ENCODE data around the gene NKIRAS1.
"Not testable (repeated sequence)": the region's sequence is repeated elsewhere in the genome, so short reads cannot be mapped to it uniquely, and the experiment has no call there.

NKIRAS1 gene

DNA sequence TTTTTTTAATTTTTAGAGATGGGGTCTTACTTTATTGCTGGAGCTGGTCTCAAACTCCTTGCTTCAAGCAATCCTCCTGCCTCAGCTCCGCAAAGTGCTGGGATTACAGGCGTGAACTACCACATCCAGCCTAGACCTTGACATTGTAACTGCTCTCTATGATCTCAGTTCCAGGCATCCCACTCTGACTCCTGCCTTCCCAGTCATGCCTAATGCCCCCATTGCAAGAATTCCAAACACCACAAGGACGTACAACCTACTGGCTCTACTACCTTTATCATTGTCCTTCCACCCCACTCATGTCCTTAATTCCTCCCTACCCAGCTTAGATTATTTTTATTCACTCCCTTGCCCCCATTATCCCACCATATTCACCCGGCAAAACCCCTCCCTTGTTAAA lies 21.6 kb downstream of the NKIRAS1 start:
- no peak for DNase-seq

DNA sequence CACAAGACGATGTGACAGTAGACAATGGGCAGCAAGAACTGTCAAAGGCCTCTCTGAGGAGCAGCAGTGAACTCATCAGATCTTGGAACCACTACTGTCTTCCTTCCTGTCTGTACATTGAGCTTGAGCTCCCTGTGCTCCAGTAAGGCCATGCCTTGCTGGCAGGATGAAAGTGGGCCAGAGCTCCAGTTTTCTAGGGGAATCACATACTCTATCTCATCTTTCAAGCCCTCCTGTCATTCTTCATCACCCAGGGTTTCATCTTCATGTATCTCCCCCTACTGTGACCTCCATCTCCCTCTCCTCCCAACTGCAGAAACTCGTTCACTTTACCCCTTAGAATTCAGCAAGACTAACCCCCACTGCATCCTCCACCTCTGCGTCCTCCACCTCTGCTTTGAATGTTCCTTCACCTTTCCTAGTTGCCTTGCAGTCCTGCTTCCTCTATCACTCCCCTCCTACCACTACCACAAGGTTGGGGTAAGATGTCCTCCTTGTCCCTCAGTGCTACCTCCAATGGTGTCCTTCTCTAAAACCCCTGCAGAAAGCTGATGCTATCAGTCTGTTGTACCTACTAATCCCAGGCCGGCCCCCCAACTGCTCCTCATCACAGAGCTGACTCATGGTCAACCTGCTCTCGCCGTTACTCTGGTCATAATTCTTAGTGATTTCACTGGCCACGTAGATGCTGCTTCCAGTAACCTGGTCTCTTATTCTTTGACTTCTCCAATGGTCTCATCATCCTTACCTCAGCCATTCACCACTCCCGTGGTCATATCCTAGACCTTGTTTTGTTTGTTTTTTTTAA lies 22.3 kb downstream of the NKIRAS1 start:
- DNase-seq: no peak

DNA sequence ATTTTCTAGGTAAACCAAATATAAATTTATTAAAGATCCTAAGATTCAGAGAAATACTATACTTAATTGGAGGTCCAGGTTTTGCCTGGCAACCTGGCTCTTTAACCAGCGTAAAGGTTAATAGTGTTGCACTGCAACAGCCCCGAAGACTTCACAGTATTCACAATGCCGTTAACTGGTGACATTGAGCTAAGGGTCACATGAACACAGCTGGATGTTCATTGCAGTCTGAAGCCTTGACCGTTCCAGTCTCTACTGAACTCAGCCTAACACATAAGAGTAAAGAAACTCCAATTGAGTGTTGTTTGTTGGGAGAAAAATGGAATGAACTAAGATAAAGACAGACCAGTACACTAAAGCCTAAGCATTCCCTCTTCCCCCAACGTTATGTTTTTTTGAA lies 26.8 kb downstream of the NKIRAS1 start:
- no peak for DNase-seq

DNA sequence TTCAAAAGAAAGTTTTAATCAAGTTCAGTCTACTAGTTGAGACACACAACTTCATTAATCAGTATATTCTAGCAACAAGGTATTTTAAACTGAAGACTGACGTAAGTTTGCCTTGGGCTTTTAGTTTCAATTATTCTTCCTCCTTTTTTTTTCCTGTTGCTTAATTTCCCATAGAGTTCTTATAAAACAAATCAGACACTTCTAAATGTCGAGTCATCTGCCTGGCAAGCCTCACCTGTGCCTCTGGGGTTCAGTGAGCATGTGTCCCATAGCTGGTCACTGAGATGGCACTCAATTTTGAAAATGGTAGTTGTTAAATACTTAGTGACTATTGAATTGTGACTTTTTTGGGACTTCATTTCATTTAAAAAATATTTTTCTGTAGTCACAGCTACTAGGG lies 27.4 kb downstream of the NKIRAS1 start:
- no peak for DNase-seq

DNA sequence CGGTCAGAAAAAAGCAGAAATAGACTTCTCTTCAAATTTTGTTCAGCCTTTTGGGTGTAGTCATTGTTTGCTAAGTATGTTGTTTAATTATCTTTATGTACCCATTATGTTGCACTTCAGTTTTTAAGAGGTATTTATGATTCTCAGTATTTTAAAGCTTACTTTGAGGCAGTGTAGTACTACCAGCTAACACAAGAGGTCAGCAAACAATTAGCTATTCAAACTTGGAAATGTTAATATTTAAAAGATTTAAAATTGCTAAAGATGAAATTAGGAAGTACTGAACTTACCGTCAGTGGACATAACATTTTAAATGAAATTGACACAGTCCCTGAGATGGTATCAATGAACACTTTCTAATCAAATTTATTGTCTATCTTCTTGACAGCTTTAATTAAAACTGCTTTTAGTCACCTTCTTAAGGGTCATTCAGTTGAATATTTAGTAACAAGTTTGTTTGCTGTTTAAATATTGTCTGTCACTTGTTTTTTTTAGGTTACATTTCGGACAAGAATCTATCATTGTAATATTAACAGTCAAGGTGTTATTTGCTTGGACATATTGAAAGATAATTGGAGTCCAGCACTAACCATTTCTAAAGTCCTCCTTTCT lies 28.1 kb downstream of the NKIRAS1 start:
- no peak for DNase-seq

DNA sequence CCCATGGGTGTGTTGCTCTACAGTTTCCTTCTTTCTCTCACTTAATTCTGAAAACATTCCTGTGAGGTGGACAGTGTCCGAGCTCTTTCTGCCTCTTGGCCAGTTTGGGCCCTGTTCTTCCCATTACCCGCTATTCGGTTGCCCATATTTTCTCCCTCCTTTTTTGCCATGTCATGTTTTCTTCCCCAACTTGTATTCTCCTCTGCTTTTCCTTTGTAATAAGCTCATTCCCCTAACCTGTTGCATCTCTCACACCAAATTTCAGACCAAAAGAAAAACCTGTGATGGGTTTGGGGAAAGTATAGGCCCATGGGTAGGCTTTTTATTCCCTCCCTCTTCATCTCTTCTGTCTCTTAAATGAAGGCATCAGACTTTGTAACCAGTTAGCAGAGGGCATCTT lies 30.5 kb downstream of the NKIRAS1 start:
- DNase-seq: no peak

DNA sequence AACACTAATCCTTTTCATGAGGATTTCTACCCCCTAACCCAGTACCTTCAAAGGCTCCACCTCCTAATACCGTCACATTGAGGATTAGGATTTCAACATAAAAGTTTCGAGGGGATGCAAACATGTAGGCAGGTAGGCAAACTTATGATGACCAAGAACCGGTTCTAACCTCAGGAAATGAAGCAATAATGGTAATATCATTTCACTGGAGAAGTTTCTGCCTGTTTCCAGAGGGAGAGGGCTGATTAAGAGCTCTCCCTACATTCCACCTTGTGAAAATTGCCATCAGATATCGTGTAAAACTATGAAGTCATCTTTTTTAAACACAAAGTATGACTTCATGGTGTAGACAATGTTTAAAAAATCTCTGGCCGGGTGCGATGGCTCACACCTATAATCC lies 31.6 kb downstream of the NKIRAS1 start:
- no peak for DNase-seq

DNA sequence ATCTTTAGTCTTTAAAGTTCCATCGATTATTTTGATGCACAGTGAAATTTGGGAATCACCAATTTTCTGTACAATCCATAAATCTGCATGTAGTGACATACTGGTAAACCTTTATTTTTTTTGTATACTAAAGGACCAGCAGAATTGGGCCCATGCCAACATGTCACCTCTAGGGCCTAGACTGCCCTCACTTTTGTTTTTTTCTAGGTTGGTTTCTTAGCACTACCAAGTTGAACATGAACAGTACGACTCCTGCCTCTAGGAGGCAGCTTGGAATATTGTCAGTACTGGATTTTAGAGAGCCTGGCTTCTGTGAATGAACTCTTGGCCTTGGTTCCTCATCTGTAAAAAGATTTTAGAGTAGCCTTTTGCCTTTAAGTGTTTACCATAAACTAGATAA lies 32.3 kb downstream of the NKIRAS1 start:
- DNase-seq: no peak

DNA sequence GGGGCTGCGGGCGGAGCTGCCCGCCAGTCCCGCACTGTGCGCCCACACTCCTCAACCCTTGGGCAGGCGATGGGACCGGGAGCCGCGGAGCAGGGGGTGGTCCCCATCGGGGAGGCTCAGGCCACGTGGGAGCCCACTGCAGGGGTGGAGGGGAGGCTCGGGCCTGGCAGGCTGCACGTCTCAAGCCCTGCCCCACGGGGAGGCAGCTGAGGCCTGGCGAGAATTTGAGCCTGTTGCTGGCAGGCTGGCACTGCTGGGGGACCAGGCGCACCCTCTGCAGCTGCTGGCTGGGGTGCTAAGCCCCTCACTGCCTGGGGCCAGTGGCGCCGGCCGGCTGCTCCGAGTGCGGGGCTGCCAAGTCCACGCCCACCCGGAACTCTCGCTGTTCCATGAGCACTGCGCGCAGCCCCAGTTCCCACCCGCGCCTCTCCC lies 34.3 kb downstream of the NKIRAS1 start:
- DNase-seq: no peak

DNA sequence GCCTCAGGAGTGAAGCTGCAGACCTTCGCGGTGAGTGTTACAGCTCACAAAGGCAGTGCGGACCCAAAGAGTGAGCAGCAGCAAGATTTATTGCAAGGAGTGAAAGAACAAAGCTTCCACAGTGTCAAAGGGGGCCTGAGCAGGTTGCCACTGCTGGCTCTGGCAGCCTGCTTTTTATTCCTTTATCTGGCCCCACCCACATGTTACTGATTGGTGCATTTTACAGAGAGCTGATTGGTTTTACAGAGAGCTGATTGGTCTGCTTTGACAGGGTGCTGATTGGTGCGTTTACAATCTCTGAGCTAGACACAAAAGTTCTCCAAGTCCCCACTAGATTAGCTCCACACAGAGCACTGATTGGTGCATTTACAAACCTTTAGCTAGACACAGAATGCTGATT lies 34.8 kb downstream of the NKIRAS1 start:
- not testable (repeated sequence) for DNase-seq

DNA sequence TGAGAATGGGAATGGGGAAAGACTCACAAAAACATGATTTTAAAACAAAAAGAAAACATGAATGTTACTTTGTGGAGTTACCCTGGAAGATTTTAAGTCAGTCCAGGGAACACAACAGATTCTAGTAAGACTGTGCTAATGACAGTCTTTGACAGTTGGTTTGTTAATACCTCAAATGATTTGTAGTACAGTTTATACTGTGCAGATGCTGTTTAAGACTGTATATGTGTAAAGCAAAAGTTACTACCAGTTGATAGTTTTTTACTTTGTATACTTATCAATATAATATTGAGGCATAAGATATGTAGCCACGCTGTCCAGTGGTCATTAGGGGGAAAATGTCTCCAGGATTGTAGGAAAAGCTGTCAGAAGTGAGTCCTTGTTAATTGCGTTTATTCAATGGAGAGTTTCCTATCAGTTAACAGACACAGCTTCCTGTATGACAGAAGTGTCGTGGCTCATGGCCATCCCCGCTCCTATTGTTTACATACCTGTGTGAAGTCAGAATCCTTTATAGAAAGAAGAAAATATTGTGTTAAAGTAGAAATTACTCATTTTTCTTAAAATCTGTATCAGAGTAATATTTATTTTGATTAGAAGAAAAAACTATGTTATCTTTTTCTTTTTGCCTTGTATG lies 36.0 kb downstream of the NKIRAS1 start:
- no peak for DNase-seq

DNA sequence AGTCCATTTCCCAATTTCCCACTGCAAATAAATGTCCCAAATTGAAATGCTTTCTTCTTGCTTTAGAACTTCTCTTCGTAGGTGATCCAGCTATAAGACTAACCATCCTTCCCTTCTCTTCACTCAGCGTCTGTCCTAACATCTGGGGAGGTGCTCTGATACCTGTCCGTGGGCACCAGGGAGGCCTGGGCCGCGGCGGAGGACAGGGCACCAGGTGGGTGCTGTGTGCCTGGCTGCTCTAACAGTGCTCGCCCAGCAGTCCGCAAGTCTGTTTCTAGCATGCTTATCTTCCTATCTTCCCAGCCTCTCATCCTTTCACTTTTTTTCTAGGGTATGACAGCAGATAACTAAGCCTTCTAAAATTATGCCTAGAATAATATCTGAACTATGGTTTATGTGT lies 37.3 kb downstream of the NKIRAS1 start:
- no peak for DNase-seq

DNA sequence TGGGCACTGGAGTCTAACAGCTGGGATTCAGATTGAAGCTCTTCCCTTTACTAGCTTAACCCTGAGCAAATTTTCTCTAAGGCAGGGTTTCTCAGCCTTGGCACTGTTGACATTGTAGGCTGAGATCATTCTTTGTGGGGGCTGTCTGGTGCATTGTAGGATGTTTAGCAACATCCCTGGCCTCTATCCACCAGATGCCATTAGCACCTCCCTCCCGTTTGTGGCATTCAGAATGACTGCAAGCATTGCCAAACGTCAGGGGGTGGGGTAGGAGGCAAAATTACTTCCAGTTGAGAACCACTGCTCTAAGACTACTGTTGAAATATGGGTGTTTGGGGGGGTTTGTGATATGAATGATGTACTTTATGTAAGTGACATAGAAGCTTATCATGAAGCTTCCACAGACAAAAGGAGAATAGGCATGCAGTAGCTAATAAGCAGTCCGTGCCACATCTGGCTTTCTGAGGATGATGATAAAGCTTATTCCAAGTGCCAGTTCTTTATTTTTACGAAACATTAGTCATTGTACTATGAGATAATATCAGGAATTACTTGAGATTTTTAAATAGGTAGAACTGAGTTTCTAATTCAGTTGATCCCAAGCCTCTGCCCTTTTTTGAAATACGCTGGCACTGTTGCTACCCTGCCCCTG lies 39.3 kb downstream of the NKIRAS1 start:
- DNase-seq: no peak

DNA sequence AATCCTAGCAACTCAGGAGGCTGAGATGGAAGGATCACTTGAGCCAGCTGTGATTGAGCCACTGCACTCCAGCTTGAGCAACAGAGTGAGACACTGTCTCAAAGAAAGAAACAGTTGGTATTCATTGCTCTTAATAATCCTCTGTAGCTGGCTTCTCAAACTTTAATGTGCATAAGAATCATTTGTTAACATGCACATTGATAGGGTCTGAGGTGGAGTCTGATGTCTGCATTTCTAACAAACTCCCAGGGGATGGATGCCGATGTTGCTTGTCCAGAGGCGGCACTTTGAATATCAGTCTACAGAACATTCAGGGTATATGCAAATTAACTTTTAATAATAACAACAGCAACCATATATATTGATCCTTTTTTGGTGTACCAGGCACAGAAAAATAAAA lies 39.9 kb downstream of the NKIRAS1 start:
- DNase-seq: no peak

DNA sequence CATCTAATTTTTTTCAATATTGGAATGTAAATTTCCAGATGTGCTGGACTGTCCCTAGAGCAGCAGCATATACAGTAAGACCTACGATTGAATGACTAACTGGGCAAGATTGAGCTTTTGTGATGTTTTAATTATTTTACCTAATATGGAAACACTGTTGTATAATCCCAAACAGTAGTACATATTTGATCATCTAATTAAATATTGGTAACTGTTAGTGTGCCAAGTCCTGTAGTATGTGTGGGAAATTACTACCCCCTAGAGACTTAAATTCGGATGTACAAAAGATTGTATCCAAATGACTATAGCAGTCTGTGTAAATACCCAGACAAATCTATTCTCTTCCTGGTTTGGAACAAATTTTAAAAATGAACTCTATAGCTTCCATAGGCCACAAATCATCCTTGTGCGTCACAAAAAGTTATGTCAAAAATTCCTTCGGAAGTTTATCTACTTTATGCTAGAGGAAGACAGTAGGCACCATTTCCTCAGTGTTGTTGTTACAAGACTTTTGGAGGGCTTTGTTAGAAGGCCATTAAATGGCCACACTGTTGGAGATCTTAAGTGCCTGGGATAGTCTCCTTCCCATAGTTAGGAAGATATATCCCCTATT lies 41.6 kb downstream of the NKIRAS1 start:
- no peak for DNase-seq

DNA sequence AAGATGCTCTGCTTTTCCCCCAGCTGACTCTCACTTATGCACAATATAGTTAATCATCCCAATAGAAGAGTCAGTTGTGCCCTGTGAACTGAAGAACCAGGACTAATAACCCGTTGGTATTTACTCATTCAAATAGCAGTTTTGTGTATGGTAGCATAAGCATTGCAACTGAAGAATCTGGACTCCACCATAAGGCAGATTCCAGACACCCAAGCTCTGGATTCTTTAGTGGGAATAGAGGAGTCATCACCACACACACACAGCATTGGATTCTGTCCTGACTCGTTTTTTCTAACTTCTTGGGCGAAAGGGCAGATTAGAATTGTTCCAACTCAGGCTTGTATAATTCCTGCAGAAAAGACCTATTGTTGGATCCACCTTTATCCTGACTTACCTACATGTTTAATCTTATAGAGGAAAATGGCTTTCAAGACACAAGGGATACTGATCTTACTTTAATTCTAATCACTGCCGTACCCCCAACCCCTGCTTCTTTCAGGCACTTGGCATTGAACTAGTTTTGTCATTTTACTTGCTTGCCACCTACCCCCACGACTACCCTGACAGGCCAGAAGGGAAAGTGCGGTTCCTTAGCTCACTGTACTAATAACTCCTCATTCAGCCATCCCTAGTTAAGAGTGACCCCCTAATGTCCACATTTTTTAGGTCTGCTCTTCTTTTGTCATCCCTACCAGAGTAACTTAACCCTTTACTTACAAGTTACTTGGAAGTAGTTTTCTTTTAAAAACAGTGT lies 42.3 kb downstream of the NKIRAS1 start:
- no peak for DNase-seq

DNA sequence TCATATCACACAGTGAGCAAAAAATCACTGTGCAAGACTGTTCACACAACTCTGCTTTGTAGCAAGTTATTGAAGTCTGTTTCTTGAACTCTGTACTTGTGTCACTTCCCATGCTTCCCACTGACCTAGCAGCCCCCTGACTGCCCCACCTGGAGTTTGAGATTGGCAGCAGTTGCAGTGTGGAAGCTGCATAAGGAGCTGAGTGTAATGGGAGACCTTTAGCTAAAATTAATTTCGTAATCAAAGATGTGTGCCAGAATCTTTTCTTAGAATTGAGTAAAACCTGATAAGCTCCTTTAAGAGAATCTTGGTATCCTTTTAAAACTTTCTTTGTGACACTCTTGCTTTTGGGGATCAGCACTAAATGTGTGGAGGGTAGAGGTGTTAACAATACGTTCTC lies 42.8 kb downstream of the NKIRAS1 start:
- no peak for DNase-seq

DNA sequence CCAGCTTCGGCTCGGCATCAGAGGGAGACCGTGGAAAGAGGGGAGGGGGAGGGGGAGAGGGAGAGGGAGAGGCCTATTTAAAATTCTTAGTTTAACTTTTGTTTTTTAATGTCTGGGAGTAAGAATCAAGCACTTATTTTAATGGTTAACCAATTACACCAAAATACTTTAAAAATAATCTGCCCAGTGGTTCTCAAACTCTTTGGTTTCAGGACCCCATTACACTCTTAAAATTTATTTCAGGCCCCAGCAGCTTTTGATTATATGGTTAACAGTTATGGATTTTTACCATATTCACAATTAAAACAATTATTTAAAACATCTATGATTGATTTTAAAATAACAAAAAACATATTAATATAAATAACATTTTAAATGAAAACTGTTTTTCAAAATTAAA lies 44.5 kb downstream of the NKIRAS1 start:
- no peak for DNase-seq

DNA sequence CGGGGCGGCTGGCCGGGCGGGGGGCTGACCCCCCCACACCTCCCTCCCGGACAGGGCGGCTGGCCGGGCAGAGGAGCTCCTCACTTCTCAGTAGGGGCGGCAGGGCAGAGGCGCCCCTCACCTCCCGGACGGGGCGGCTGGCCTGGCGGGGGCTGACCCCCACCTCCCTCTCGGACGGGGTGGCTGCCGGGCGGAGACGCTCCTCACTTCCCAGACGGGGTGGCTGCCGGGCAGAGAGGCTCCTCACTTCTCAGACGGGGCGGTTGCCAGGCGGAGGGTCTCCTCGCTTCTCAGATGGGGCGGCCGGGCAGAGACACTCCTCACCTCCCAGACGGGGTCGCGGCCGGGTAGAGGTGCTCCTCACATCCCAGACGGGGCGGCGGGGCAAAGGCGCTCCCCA lies 45.4 kb downstream of the NKIRAS1 start:
- DNase-seq: not testable (repeated sequence)

DNA sequence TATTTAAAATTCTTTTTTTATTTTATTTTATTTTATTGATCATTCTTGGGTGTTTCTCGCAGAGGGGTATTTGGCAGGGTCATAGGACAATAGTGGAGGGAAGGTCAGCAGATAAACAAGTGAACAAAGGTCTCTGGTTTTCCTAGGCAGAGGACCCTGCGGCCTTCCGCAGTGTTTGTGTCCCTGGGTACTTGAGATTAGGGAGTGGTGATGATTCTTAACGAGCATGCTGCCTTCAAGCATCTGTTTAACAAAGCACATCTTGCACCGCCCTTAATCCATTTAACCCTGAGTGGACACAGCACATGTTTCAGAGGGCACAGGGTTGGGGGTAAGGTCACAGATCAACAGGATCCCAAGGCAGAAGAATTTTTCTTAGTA lies 46.1 kb downstream of the NKIRAS1 start:
- DNase-seq: not testable (repeated sequence)

DNA sequence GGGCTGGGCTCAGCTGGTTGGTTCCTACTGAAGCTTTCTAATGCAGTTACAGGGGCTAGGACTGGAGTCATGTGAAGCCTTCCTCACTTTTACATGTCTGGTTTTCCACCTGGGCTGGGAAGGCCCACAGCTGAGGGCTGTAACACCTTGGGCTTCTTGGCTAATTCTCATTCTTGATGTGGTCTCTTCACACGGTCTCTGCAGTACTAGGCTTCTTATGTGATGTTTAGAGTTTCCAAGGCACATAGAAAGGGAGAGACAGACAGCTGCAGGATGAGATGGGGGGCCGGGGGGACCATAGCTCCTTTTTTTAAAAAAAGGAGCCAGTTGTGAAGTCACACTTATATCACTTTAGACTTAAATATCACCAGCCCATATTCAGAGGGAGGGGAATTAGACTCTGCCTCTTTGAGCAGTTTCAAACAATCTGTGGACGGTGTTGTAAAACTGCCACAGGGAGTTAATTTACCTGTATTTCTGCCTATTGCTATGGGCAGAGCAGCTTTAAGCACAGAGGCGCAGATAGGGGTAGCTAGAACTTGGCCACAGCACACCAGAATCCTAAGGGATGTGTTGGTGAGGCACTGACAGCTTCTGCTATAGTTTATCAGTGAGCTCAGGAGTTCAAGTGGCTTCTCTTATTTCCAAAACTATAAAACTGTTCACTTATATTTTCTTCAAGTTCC lies 46.7 kb downstream of the NKIRAS1 start:
- DNase-seq: no peak

DNA sequence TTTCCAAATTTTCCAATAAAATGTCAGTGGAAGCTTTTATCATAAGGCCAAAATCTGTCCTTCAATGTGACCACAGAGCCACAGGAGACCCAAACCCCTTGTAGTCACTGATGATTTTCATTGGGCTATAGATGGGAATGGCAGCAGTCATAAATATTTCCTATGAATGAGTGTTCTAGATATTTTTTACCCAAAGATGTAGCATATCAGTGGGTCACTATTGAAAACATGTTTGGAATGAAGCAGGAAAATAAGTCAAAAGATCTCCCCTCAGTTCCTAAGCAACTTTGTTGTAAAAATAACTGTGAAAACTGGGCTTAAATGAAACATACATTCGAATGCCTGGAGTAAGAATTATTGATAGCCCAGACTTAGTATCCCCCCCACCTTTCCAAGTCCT lies 49.0 kb downstream of the NKIRAS1 start:
- no peak for DNase-seq
